Astrocyte (in vitro differentiated cells and primary cell): ENCODE measurements around the gene HSPA1A. TPM values are rescaled to one million over a fixed set of nuclear protein-coding genes. Genes with fewer than 3 reads are reported as not detected.
"Not testable (repeated sequence)": the region's sequence is repeated elsewhere in the genome, so short reads cannot be mapped to it uniquely, and the experiment has no call there.

ENCODE experiments used
- DNase-seq: peaks from one replicate; pipeline ENCODE4 v3.0.0-alpha.2; 2010; ENCODE audit warnings: low read depth
- FAIRE-seq: peaks from 2 replicates; lab custom pipeline; 2011; peaks lifted over from hg19 to GRCh38; lab: Jason Lieb, UNC
- H2AFZ ChIP-seq: 2 replicates; pipeline ENCODE4 v1.6.0; 2012; ENCODE audit warnings: low read depth, low read length, inconsistent platforms
- H3K27ac ChIP-seq: 2 replicates; pipeline ENCODE4 v1.5.1; 2011; ENCODE audit warnings: low read depth, low read length, inconsistent platforms
- H3K27me3 ChIP-seq: 2 replicates; pipeline ENCODE4 v1.6.0; 2011; ENCODE audit warnings: low read length, inconsistent platforms; ENCODE audit not compliant: insufficient read depth
- H3K36me3 ChIP-seq: 2 replicates; pipeline ENCODE4 v1.5.1; 2011; ENCODE audit warnings: low read length, inconsistent platforms; ENCODE audit not compliant: insufficient read depth
- H3K4me1 ChIP-seq: 2 replicates; pipeline ENCODE4 v1.5.1; 2011; ENCODE audit warnings: low read length, inconsistent platforms; ENCODE audit not compliant: insufficient read depth
- H3K4me2 ChIP-seq: 2 replicates; pipeline ENCODE4 v1.6.0; 2012; ENCODE audit warnings: low read length, inconsistent platforms
- H3K4me3 ChIP-seq: 2 replicates; pipeline ENCODE4 v1.5.1; 2011; ENCODE audit warnings: low read depth, mild to moderate bottlenecking, low read length, inconsistent platforms; ENCODE audit not compliant: insufficient read depth
- H3K79me2 ChIP-seq: 2 replicates; pipeline ENCODE4 v1.6.0; 2012; ENCODE audit warnings: mild to moderate bottlenecking, low read length, inconsistent platforms; ENCODE audit not compliant: insufficient read depth
- H3K9ac ChIP-seq: 2 replicates; pipeline ENCODE4 v1.6.0; 2012; ENCODE audit warnings: mild to moderate bottlenecking, low read length, inconsistent platforms
- H3K9me3 ChIP-seq: 2 replicates; pipeline ENCODE4 v1.5.1; 2012; ENCODE audit warnings: low read depth, mild to moderate bottlenecking, low read length, inconsistent platforms; ENCODE audit not compliant: insufficient read depth
- H4K20me1 ChIP-seq: 2 replicates; pipeline ENCODE4 v1.6.0; 2012; ENCODE audit warnings: low read length, inconsistent platforms; ENCODE audit not compliant: insufficient read depth
- H3K27ac Mint-ChIP-seq: one replicate; pipeline ENCODE4 v1.8.0; 2021; ENCODE audit warnings: mild to moderate bottlenecking, mixed read lengths; ENCODE audit not compliant: unreplicated experiment
- H3K27me3 Mint-ChIP-seq: one replicate; pipeline ENCODE4 v1.8.0; 2021; ENCODE audit warnings: low read depth, mixed read lengths; ENCODE audit not compliant: unreplicated experiment
- H3K36me3 Mint-ChIP-seq: one replicate; pipeline ENCODE4 v1.8.0; 2021; ENCODE audit warnings: low read depth, mixed read lengths; ENCODE audit not compliant: unreplicated experiment
- H3K4me1 Mint-ChIP-seq: one replicate; pipeline ENCODE4 v1.8.0; 2021; ENCODE audit warnings: low read depth, mixed read lengths; ENCODE audit not compliant: unreplicated experiment
- H3K4me3 Mint-ChIP-seq: one replicate; pipeline ENCODE4 v1.8.0; 2021; ENCODE audit warnings: mild to moderate bottlenecking, moderate library complexity, mixed read lengths; ENCODE audit not compliant: unreplicated experiment
- H3K9me3 Mint-ChIP-seq: one replicate; pipeline ENCODE4 v1.8.0; 2021; ENCODE audit warnings: mild to moderate bottlenecking, mixed read lengths; ENCODE audit not compliant: unreplicated experiment
- EZH2 ChIP-seq: IDR thresholded peaks from 2 replicates; pipeline ENCODE4 v1.6.1; 2012; ENCODE audit warnings: mild to moderate bottlenecking, low read length, inconsistent platforms; ENCODE audit not compliant: insufficient read depth
- total RNA-seq: library from RNA; stranded (reverse); gene quantifications from 2 replicates; pipeline ENCODE4 v1.2.1, GENCODE V29; 2021
- TF ChIP-seq, protein P1 (sequence below): IDR thresholded peaks from 2 replicates; pipeline ENCODE4 v1.5.1; 2011; ENCODE audit warnings: low read depth, mild to moderate bottlenecking, inconsistent platforms, low read length, moderate library complexity; ENCODE audit not compliant: insufficient read depth

The HSPA1A gene
- total RNA-seq, 1 donor from 2014 or later = 52.7 TPM

DNA sequence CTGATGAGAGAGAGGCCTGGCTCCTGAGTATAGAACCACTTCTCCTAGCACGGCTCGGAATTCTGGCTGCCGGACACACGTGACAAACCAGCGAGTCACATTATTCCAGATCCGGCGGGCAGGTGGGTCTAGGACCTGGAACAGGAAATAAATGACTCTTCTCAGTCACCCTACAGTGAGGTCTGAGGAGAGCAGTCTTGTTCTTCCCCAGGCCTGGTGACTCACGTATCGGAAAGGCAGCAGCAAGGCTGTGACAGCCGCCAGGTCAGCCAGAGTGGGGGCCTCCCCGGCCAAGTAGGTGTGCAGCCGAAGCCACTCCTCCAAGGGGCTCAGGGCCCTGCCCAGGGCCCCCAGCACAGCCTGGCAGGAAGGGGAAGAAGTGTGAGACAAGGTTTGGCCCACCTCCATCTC is 22.6 kb upstream of the HSPA1A start:
- FAIRE-seq (no peak), DNase-seq (peak; percentile 52)
- H3K9me3 ChIP-seq = no peaks in the 10 kb centered on the region
- H3K79me2 ChIP-seq = peaks cover 47% of the 10 kb centered on the region
- peak overlapping the region; percentile 89 for H3K4me2 ChIP-seq
- Mint-ChIP-seq H3K36me3 (peaks cover 10% of the 10 kb centered on the region), H3K4me1 (peaks cover 11% of the 10 kb centered on the region), H3K9me3 (no peaks in the 10 kb centered on the region), H3K27ac (peak overlapping the region; percentile 48), H3K4me3 (peak overlapping the region; percentile 20), H3K27me3 (no peaks in the 10 kb centered on the region)
- H2AFZ ChIP-seq = no peak overlapping the region
- no peak for TF ChIP-seq EZH2
- TF ChIP-seq, protein P1, sequence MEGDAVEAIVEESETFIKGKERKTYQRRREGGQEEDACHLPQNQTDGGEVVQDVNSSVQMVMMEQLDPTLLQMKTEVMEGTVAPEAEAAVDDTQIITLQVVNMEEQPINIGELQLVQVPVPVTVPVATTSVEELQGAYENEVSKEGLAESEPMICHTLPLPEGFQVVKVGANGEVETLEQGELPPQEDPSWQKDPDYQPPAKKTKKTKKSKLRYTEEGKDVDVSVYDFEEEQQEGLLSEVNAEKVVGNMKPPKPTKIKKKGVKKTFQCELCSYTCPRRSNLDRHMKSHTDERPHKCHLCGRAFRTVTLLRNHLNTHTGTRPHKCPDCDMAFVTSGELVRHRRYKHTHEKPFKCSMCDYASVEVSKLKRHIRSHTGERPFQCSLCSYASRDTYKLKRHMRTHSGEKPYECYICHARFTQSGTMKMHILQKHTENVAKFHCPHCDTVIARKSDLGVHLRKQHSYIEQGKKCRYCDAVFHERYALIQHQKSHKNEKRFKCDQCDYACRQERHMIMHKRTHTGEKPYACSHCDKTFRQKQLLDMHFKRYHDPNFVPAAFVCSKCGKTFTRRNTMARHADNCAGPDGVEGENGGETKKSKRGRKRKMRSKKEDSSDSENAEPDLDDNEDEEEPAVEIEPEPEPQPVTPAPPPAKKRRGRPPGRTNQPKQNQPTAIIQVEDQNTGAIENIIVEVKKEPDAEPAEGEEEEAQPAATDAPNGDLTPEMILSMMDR = no peak
- peaks cover 11% of the 10 kb centered on the region for H4K20me1 ChIP-seq
- H3K36me3 ChIP-seq = peaks cover 24% of the 10 kb centered on the region
- peaks cover 21% of the 10 kb centered on the region for H3K4me1 ChIP-seq
- peak overlapping the region; percentile 1 for H3K4me3 ChIP-seq
- H3K27me3 ChIP-seq = no peaks in the 10 kb centered on the region
- peak overlapping the region; percentile 52 for H3K27ac ChIP-seq
- peak overlapping the region; percentile 20 for H3K9ac ChIP-seq

DNA sequence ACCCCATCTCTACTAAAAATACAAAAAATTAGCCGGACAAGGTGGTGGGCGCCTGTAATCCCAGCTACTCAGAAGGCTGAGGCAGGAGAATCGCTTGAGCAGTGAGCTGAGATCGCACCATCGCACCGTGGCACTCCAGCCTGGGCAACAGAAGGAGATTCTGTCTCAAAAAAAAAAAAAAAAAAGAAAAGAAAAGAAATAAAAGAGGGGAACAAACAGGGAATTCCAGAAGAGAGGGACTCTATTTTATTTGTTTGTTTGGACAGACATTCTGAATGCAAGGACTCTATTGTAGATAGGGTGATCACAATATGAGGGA is 21.5 kb upstream of the HSPA1A start:
- peaks cover 22% of the 10 kb centered on the region for H3K36me3 ChIP-seq

DNA sequence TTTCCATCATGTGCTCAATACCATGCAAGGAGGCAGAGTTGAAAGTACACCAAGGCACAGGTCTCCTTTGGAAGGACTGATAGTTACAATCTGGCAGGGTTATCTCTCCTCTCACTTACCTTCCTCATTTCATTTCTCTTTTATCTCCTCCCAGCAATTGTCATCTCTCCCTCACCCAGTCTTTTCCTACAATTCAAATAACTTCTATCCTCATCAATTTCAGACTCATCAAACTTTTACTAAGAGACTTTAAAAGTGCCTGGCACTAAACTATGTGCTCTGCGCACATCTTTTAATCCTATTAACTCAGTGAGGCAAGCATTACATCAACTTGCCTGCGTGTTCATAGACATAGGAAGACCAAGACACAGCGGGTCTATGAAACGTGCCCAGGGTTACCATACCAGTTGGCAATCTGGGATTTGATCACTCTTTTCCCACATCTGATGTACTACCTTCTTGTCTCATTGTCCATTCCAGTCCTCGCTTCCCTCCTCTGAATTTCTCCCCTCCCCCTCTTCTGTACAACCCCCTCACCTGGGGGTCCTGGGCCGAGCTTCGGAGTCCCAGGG is 21.0 kb upstream of the HSPA1A start:
- TF ChIP-seq EZH2 = no peak
- TF ChIP-seq, protein P1 = no peak
- no peaks in the 10 kb centered on the region for H3K27me3 ChIP-seq
- H3K4me1 Mint-ChIP-seq = peaks cover 11% of the 10 kb centered on the region
- H3K4me3 Mint-ChIP-seq = peak overlapping the region; percentile 99
- H3K36me3 ChIP-seq = peaks cover 19% of the 10 kb centered on the region
- no peaks in the 10 kb centered on the region for H3K9me3 ChIP-seq
- H3K4me3 ChIP-seq = peak overlapping the region; percentile 79
- peaks cover 11% of the 10 kb centered on the region for H4K20me1 ChIP-seq
- H3K36me3 Mint-ChIP-seq = peaks cover 10% of the 10 kb centered on the region
- no peak overlapping the region for H2AFZ ChIP-seq
- no peaks in the 10 kb centered on the region for H3K27me3 Mint-ChIP-seq
- H3K27ac Mint-ChIP-seq = peak overlapping the region; percentile 68
- peak overlapping the region; percentile 94 for H3K27ac ChIP-seq
- DNase-seq = no peak
- H3K9me3 Mint-ChIP-seq = no peaks in the 10 kb centered on the region
- peaks cover 44% of the 10 kb centered on the region for H3K79me2 ChIP-seq
- FAIRE-seq = no peak
- H3K9ac ChIP-seq = peak overlapping the region; percentile 94
- peaks cover 21% of the 10 kb centered on the region for H3K4me1 ChIP-seq
- H3K4me2 ChIP-seq = peak overlapping the region; percentile 89

More for the DNA sequence above, 21.5 kb upstream of the HSPA1A start:
- peaks cover 21% of the 10 kb centered on the region for H3K4me1 ChIP-seq
- DNase-seq, H3K27me3 Mint-ChIP-seq, H2AFZ ChIP-seq, H3K36me3 Mint-ChIP-seq, H3K27me3 ChIP-seq, FAIRE-seq, H3K9me3 ChIP-seq, H3K27ac Mint-ChIP-seq, H3K9me3 Mint-ChIP-seq: not testable (repeated sequence)
- peak overlapping the region; percentile 94 for H3K9ac ChIP-seq
- Mint-ChIP-seq H3K4me1 (peaks cover 11% of the 10 kb centered on the region), H3K4me3 (peak overlapping the region; percentile 99)
- H3K4me2 ChIP-seq = peak overlapping the region; percentile 89
- peak overlapping the region; percentile 94 for H3K27ac ChIP-seq
- H3K79me2 ChIP-seq = peaks cover 47% of the 10 kb centered on the region
- peak overlapping the region; percentile 79 for H3K4me3 ChIP-seq
- peaks cover 11% of the 10 kb centered on the region for H4K20me1 ChIP-seq
